Transverse colon (tissue), 4 donors: ENCODE results near the gene GRIP2. TPM values are rescaled to one million over a fixed set of nuclear protein-coding genes. Genes with fewer than 3 reads are reported as not detected.

Experiments
- DNase-seq: peaks from one replicate; pipeline ENCODE4 v3.0.0-alpha.2; 2019
- H3K27ac ChIP-seq, 4 donors: fragments of 200-600 bp; sonication (generic); 2 replicates each; pipeline ENCODE4 v1.5.1; 2016 to 2018; ENCODE audit warnings: inconsistent platforms in 4 of 4
- H3K27me3 ChIP-seq: fragments of 200-600 bp; sonication (generic); 2 replicates; pipeline ENCODE4 v1.5.1; 2017; ENCODE audit warnings: inconsistent platforms
- H3K36me3 ChIP-seq, 4 donors: fragments of 200-600 bp; sonication (generic); 2 replicates each; pipeline ENCODE4 v1.5.1; 2017 to 2019; ENCODE audit warnings: inconsistent platforms in 4 of 4
- H3K4me1 ChIP-seq, 4 donors: fragments of 200-600 bp; sonication (generic); 2 replicates each; pipeline ENCODE4 v1.5.1; 2017 to 2020; ENCODE audit warnings: inconsistent platforms in 4 of 4
- H3K4me3 ChIP-seq, 4 donors: fragments of 200-600 bp; sonication (generic); 1 replicate in 1 of 4; 2 replicates in 3 of 4; pipeline versions ENCODE4 v1.5.1 to v1.6.1; 2017 to 2019; ENCODE audit warnings: inconsistent platforms in 4 of 4
- H3K9me3 ChIP-seq, 2 donors: fragments of 200-600 bp; sonication (generic); 2 replicates each; pipeline ENCODE4 v1.5.1; 2017 to 2019; ENCODE audit warnings: inconsistent platforms in 2 of 2
- EP300 ChIP-seq: sonication (generic); formaldehyde crosslinking; IDR thresholded peaks from one replicate; pipeline ENCODE4 v1.6.1; 2017; ENCODE audit warnings: antibody characterized with exemption, low read depth
- POLR2A ChIP-seq: fragments of 450-650 bp; IDR thresholded peaks from one replicate; pipeline ENCODE4 v1.6.1; 2016; ENCODE audit warnings: antibody characterized with exemption, mild to moderate bottlenecking, moderate library complexity
- POLR2AphosphoS5 ChIP-seq, 3 donors: sonication (generic); formaldehyde crosslinking; IDR thresholded peaks; one replicate each; pipeline ENCODE4 v1.6.1; 2016; ENCODE audit warnings: antibody characterized with exemption in 3 of 3
- WGBS, 2 donors: methylation state at CpG; one replicate each; pipeline ENCODE4 v1.1.5; 2018; ENCODE audit warnings: low coverage in 1 of 2; 5-methylcytosine and 5-hydroxymethylcytosine counted together
- in situ Hi-C, 4 donors: fragments of 200-750 bp; cut with MboI; loops; one replicate each; pipeline versions ENCODE4 v1.15.0 to v1.15.1; 2017; ENCODE audit warnings: low sequenced_read_pairs in 3 of 4, low pct_ligation_motif_present in 1 of 4, low pct_unique_long_range_greater_than_20kb in 1 of 4
- intact Hi-C: fragments of 100-400 bp; cut with DNase I; formaldehyde crosslinking; loops from one replicate; pipeline ENCODE4 v1.15.1; 2023; ENCODE audit warnings: low total_unique reads
- total RNA-seq, 4 donors: library from RNA; depleted of rRNA; stranded (reverse); fragments of >200 nt; gene quantifications; one replicate each; pipeline ENCODE4 v1.1.0, GENCODE V29; 2016
- TF ChIP-seq, protein P1 (sequence below), 5 experiments: fragments of 200-600 bp in 3 of 5; fragments of 450-650 bp in 2 of 5; sonication (generic) in 3 of 5; IDR thresholded peaks; 1 replicate in 2 of 5; 2 replicates in 3 of 5; pipeline ENCODE4 v1.5.1; 2016 to 2017; ENCODE audit warnings: antibody characterized with exemption in 5 of 5, inconsistent platforms in 3 of 5, mild to moderate bottlenecking in 2 of 5, moderate library complexity in 1 of 5

Gene GRIP2
- total RNA-seq, 4 donors from 2014 or later = 0.27 to 0.40 TPM; not detected in 2

DNA sequence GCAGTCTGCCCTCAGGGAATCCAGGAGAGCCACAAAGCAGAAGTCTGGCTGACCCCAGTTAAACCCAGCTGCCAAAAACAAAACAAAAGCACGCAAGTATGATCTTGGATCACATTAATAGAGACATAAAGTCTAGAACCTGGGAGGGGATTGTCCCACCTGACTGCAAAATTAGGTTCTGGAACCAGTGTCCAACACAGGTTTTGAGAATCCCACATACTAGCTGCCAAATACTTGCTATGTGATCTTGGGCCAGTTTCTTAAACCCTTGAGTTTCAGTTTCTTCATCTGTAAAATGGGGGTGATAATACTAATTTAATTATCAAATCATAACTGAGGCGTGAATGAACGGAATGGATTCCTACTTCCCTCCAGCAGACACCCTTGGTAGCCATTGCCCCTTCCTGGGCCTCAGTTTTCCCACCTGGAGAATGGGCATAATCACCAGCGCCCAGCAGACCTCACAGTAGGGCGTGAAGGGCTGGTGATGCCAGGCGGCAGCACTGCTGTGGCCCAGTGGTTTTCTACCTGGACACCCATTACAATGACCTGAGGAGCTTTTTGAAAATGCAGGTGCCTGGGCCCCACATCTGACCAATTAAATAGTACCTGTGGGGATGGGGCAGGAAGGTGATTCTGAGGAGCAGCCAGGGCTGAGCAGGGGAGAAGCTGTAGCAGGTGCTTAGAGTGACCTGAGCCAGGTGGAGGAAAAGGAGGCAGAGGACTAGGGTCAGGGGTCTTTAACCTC, 32.2 kb downstream of the GRIP2 start:
- H3K36me3 ChIP-seq = no peaks in the 10 kb centered on the region
- no peaks in the 10 kb centered on the region for H3K27me3 ChIP-seq
- TF ChIP-seq, protein P1, sequence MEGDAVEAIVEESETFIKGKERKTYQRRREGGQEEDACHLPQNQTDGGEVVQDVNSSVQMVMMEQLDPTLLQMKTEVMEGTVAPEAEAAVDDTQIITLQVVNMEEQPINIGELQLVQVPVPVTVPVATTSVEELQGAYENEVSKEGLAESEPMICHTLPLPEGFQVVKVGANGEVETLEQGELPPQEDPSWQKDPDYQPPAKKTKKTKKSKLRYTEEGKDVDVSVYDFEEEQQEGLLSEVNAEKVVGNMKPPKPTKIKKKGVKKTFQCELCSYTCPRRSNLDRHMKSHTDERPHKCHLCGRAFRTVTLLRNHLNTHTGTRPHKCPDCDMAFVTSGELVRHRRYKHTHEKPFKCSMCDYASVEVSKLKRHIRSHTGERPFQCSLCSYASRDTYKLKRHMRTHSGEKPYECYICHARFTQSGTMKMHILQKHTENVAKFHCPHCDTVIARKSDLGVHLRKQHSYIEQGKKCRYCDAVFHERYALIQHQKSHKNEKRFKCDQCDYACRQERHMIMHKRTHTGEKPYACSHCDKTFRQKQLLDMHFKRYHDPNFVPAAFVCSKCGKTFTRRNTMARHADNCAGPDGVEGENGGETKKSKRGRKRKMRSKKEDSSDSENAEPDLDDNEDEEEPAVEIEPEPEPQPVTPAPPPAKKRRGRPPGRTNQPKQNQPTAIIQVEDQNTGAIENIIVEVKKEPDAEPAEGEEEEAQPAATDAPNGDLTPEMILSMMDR (IDR thresholded peaks at IDR 0.05) = no peak
- no peak for TF ChIP-seq EP300
- no peak for TF ChIP-seq POLR2A
- TF ChIP-seq POLR2AphosphoS5 (IDR thresholded peaks at IDR 0.05) = no peak
- in situ Hi-C loops = loop anchor here in 2 of 4 donors (25.0 kb wide), 2 partner anchors 104 to 404 kb away; no protein-coding TSS in a partner anchor
- DNase-seq = no peak
- WGBS, 2 donors = 86% methylated on average over 6 of the region's 6 CpGs; no CpG with 5 or more reads in 1 of the 2 donors
- H3K4me3 ChIP-seq = no peak overlapping the region
- H3K4me1 ChIP-seq = no peaks in the 10 kb centered on the region
- intact Hi-C loops = no loop called here
- no peaks in the 10 kb centered on the region for H3K9me3 ChIP-seq
- no peak overlapping the region for H3K27ac ChIP-seq

DNA sequence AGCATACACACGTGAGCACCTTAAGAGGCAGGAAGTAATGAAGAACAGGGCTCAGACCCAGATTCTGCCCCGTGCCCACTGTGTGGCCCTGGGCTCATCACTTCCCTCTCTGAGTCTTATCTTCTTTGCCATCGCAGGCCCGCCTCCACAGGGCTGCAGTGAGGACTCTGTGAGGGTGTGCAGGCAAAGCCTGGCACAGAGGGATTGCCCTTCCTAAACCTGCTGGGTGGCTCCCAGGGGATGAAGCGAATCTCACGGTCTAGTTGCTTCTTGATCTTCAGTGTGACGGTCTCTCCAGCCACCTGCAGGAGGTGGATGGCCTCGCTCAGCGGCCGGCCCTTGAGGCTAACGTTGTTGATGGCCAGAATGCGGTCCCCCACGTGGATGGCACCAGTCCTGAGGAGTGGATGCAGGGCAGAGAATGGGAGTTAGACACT, 32.8 kb downstream of the GRIP2 start:
- Histone ChIP-seq H3K9me3 (peaks cover 0 to 5% of the 10 kb centered on the region in 2 donors), H3K36me3 (peaks cover 0 to 1% (median 0%) of the 10 kb centered on the region in 4 donors), H3K4me1 (no peaks in the 10 kb centered on the region), H3K27me3 (no peaks in the 10 kb centered on the region), H3K27ac (no peak overlapping the region), H3K4me3 (no peak overlapping the region)
- 71% methylated on average over 13 of the region's 13 CpGs; no CpG with 5 or more reads in 1 of the 2 donors for WGBS, 2 donors
- TF ChIP-seq POLR2A (no peak), POLR2AphosphoS5 (IDR thresholded peaks at IDR 0.05) (no peak), EP300 (no peak)
- TF ChIP-seq, protein P1 (IDR thresholded peaks at IDR 0.05) = no peak
- in situ Hi-C loops (loop anchor here in 2 of 4 donors (25.0 kb wide), 2 partner anchors 105 to 405 kb away; no protein-coding TSS in a partner anchor), intact Hi-C loops (no loop called here)
- no peak for DNase-seq

DNA sequence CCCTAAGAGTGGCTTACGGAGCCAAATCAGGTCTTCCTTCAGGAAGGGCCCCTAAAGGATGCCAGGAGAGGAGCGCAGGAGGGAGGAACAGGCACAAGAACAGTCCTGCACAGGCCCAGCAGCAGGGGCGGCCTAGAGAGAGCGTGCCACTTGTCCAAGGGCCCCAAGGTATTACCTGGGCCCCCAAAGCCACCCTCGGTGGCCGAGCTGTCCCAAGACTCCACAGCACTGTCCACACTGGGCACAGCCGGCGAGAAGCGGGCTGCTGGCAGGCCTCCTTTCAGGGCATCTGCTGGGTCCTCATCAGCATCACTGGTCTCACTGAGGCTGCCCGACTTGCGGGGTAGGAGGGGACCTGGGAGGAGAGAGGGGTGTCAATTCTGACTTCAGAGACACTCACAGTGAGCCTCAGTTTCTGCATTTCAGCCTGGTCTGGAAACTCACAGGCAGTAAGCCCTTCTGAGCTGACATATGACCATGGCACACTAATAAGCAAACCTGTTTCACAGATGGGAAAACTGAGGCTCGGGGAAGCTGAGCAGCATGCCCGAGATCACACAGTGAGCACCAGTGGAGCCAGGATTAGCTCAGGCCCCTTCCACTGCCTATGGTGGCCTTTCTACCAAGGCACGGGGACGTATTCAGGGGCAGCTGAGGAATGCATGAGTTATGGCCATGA, 33.4 kb downstream of the GRIP2 start:
- in situ Hi-C loops = loop anchor here in 2 of 4 donors (25.0 kb wide), 2 partner anchors 106 to 406 kb away; no protein-coding TSS in a partner anchor
- WGBS, 2 donors = 80 to 83% methylated on average over 1 to 15 of the region's 15 CpGs
- DNase-seq = no peak
- Histone ChIP-seq H3K27ac (no peak overlapping the region), H3K4me3 (no peak overlapping the region), H3K4me1 (no peaks in the 10 kb centered on the region), H3K36me3 (peaks cover 0 to 1% (median 0%) of the 10 kb centered on the region in 4 donors), H3K9me3 (peaks cover 0 to 9% of the 10 kb centered on the region in 2 donors), H3K27me3 (no peaks in the 10 kb centered on the region)
- TF ChIP-seq POLR2AphosphoS5 (IDR thresholded peaks at IDR 0.05) = no peak
- TF ChIP-seq, protein P1 (IDR thresholded peaks at IDR 0.05) = no peak
- no peak for TF ChIP-seq POLR2A
- no peak for TF ChIP-seq EP300
- intact Hi-C loops = no loop called here
